GM10248 (cell line): ENCODE measurements around the gene G6PC1.
"Not testable (repeated sequence)": the region's sequence is repeated elsewhere in the genome, so short reads cannot be mapped to it uniquely, and the experiment has no call there.

Source experiments
- CTCF ChIA-PET: fragments of 300-600 bp; sonication (Branson Sonifier 250); formaldehyde crosslinking; extraction: SDS; loops from one replicate; lab custom pipeline; 2021; ENCODE audit warnings: antibody characterized with exemption; lab: Yijun Ruan, JAX
- POLR2A ChIA-PET: fragments of 350-650 bp; sonication (Branson Sonifier 250); formaldehyde crosslinking; extraction: SDS; loops from one replicate; lab custom pipeline; 2020; ENCODE audit warnings: antibody characterized with exemption; lab: Yijun Ruan, JAX
- DNase-seq: peaks from one replicate; pipeline ENCODE4 v3.0.0; 2012; ENCODE audit errors: extremely low spot score
- CTCF ChIP-seq: IDR thresholded peaks from 2 replicates; pipeline ENCODE4 v1.5.1; 2012; ENCODE audit warnings: mild to moderate bottlenecking, low read depth; ENCODE audit errors: extremely low read depth, missing control alignments, control extremely low read depth

The G6PC1 gene

DNA sequence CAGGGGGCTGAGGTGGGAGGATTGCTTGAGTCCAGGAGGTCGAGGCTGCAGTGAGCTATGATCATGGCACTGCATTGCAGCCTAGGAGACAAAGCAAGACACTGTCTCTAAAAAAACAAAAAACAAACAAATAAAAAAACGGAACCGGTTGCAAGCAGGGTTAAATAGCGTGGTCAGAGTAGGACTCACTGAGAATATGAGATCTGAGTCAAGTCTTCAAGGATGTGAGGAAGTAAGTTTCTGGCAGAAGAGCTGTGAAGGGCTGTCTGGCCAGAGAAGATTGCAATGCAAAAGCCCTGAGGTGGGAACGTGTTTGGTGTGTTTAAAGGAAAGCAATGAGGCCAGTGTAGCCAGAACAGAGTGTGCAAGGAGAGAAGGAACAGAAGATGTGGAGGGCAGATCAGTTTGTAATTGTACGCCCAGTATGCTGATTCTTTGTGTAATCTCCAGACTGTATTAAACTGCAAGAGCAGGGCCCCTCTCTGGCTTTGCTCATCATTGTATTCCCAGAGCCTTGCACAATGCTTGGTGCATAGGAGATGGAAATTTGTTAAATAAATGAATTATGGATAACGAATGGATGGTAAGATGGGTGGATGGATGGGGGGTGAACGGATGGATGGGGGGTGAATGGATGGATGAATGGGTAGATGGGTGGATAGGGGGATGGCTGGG, 6.3 kb downstream of the G6PC1 start:
- DNase-seq = no peak

GRCh38 chr17:42908872-42909700, 8.5 kb downstream of the G6PC1 start:
- no peak for TF ChIP-seq CTCF
- no peak for DNase-seq
- ChIA-PET CTCF (interaction anchor here (1.5 to 1.7 kb wide), 2 partner anchors 10 to 18 kb away, joined by 4 to 6 read pairs; no protein-coding TSS in a partner anchor), POLR2A (no interaction called here)

More for the DNA sequence above, 6.3 kb downstream of the G6PC1 start:
- POLR2A ChIA-PET = no interaction called here
- TF ChIP-seq CTCF = no peak
- CTCF ChIA-PET = no interaction called here

- no peak for TF ChIP-seq CTCF
- POLR2A ChIA-PET = no interaction called here
- CTCF ChIA-PET = interaction anchor here (1.1 to 1.2 kb wide), 2 partner anchors 16 to 150 kb away, joined by 3 to 5 read pairs; no protein-coding TSS in a partner anchor
- DNase-seq = no peak
Observed at GRCh38 chr17:42913522-42913921, 12.9 kb downstream of the G6PC1 start.

GRCh38 chr17:42913981-42914617, 13.5 kb downstream of the G6PC1 start:
- ChIA-PET POLR2A (no interaction called here), CTCF (interaction anchor here (1.1 kb wide), 1 partner anchor 150 kb away, joined by 3 read pairs; no protein-coding TSS in a partner anchor)
- no peak for DNase-seq
- no peak for TF ChIP-seq CTCF

DNA sequence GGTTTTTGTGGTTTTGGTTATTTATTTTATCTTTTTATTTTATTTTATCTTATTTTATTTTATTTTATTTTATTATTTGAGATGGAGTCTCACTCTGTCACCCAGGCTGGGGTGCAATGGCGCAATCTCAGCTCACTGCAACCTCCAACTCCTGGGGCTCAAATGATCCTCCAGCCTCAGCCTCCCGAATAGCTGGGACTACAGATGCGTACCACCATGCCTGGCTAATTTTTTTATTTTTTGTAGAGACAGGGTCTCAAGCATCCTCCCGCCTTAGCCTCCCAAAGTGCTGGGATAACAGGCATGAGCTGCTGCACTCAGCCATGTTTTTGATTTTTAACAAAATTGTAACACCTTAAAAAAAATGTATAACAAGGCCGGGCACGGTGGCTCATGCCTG, 14.7 kb downstream of the G6PC1 start:
- DNase-seq, CTCF ChIA-PET, POLR2A ChIA-PET: not testable (repeated sequence)

- POLR2A ChIA-PET, CTCF ChIA-PET: not testable (repeated sequence)
Observed at GRCh38 chr17:42916388-42917235, 16.0 kb downstream of the G6PC1 start.

DNA sequence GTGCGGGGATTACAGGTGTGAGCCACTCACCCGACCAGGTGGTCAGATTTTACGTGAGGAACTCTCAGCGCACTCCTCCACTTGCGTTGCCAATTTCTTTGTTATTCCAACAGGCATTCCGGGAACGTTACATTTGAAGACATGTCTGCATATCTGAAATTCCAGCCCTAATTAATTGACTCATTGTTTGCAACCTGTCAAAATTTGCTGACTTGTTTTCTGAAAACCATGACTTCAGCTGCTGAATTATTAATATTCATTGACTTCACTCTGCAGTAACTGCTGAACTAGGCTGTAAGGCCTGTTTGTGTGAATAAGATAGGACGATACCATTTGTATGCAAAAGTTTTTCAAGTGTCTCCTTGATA, 16.6 kb downstream of the G6PC1 start:
- POLR2A ChIA-PET = no interaction called here
- no peak for TF ChIP-seq CTCF
- no peak for DNase-seq
- CTCF ChIA-PET = no interaction called here

More at GRCh38 chr17:42916388-42917235, 16.0 kb downstream of the G6PC1 start:
- DNase-seq = not testable (repeated sequence)
